AG10803 (cell line): ENCODE results near the gene LYZ.

ENCODE experiments used
- DNase-seq: peaks from one replicate; pipeline ENCODE4 v3.0.0; 2010; ENCODE audit warnings: low read depth
- H3K4me3 ChIP-seq: 2 replicates; pipeline ENCODE4 v1.5.1; 2011; ENCODE audit warnings: mild to moderate bottlenecking, low read length, control low read depth
- TF ChIP-seq, protein P1 (sequence below): conservative IDR thresholded peaks from 2 replicates; pipeline ENCODE4 v1.5.1; 2011; ENCODE audit warnings: mild to moderate bottlenecking, low read length, control low read depth, inconsistent platforms

LYZ gene

GRCh38 chr12:69331909-69332684, 16.1 kb upstream of the LYZ start:
- TF ChIP-seq, protein P1, sequence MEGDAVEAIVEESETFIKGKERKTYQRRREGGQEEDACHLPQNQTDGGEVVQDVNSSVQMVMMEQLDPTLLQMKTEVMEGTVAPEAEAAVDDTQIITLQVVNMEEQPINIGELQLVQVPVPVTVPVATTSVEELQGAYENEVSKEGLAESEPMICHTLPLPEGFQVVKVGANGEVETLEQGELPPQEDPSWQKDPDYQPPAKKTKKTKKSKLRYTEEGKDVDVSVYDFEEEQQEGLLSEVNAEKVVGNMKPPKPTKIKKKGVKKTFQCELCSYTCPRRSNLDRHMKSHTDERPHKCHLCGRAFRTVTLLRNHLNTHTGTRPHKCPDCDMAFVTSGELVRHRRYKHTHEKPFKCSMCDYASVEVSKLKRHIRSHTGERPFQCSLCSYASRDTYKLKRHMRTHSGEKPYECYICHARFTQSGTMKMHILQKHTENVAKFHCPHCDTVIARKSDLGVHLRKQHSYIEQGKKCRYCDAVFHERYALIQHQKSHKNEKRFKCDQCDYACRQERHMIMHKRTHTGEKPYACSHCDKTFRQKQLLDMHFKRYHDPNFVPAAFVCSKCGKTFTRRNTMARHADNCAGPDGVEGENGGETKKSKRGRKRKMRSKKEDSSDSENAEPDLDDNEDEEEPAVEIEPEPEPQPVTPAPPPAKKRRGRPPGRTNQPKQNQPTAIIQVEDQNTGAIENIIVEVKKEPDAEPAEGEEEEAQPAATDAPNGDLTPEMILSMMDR: no peak
- no peak for DNase-seq

GRCh38 chr12:69332815-69333358, 15.3 kb upstream of the LYZ start:
- H3K4me3 ChIP-seq: no peak overlapping the region
- TF ChIP-seq, protein P1: no peak
- no peak for DNase-seq

More at GRCh38 chr12:69331909-69332684, 16.1 kb upstream of the LYZ start:
- no peak overlapping the region for H3K4me3 ChIP-seq

DNA sequence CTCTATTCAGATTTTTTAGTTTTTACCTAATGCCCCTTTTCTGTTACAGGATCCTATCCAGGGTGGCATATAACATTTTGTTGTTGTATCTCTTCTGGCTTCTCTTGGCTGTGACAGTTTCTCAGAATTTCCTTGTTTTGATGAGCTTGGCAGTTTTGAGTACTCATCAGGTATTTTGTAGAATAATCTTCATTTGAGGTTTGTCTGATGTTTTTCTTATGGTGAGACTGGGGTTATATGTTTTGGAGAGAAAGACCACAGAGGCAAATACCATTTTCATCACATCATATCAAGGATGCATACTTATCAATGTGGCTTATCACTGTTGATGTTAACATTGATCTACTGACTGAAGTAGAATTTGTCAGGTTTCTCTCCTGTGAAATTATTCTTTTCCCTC, 14.0 kb upstream of the LYZ start:
- DNase-seq: no peak
- no peak overlapping the region for H3K4me3 ChIP-seq
- TF ChIP-seq, protein P1: no peak

DNA sequence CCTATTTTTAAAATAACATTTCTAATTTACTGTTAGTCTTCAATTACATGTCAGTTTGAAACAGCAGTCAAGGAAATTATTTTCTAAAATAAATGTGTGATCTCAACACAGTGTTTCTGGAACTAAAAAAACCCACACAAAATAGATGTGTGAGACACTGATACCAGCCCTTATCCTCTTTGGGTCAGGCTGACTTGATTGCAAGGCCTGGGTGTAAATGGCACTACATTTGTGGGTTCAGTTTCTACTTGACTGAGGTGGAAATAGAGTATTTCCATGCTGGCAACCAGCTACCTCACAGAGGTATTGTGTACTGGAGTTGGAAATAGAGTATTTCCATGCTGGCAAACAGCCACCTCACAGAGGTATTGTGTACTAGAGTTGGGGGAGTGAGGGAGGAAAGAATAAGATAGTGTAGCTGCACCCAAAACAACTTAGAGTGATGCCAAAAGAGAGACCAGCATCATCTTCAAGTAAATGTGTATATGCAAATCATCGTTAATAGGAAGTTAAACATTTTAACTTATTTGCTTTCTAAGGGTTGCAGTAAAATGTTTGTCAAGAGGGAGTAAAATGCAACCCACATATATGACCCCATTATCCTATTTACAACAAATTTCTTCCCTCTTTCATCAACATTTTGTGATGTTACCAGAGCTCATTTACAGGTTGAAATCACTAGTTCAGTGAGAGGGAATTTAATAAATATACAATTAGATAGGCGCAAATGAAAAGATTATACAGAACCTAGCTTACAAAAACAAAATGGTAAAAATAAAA, 10.7 kb upstream of the LYZ start:
- DNase-seq: no peak
- H3K4me3 ChIP-seq: no peak overlapping the region
- TF ChIP-seq, protein P1: no peak

DNA sequence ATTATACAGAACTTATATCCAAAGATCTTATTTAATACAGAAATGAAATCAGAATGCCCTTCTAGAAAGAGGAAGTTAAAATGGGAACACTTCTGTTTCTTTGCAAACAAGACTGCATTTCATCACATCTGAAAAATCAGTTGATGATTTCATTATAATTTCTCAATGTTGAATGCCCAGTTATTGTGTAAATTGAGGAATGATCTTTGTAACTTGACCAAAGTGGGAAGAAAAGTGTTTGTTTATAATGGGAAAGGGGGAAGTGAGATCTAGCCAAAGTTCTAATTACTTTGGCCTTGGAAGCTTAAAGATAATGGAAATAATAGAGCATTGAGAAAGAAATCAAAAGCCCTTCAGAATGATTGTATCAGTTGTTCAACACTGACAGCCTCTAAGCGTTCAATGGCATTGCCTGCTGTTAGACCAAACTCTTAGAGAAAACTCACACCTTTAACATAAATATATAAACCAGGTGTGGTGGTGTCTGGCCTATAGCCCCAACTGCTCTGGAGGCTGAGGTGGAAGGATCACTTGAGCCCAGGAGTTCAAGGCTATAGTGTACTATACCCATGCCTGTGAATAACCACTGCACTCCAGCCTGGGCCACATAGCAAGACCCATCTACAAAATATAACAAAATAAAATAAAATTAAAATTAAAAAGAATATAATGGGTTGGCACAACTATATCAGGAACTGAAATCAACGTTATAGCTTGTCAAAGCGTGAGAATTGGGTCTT, 9.9 kb upstream of the LYZ start:
- no peak for DNase-seq

GRCh38 chr12:69338936-69339335, 9.2 kb upstream of the LYZ start:
- TF ChIP-seq, protein P1: no peak
- DNase-seq: no peak
- H3K4me3 ChIP-seq: no peak overlapping the region

More for the DNA sequence above, 9.9 kb upstream of the LYZ start:
- TF ChIP-seq, protein P1: no peak
- no peak overlapping the region for H3K4me3 ChIP-seq
